PC-9 (cell line): ENCODE data around the gene SLC13A1. TPM values are rescaled to one million over a fixed set of nuclear protein-coding genes. Genes with fewer than 3 reads are reported as not detected.

ENCODE experiments used
- BruUV-seq: library from RNA; stranded (reverse); fragments of 400-500 nt; replicated peaks from 2 replicates; lab custom pipeline; 2021; lab: Mats Ljungman, UMichigan
- CTCF ChIA-PET: fragments of 300-600 bp; sonication (Branson Sonifier 250); formaldehyde crosslinking; loops from one replicate; lab custom pipeline; 2022; ENCODE audit warnings: antibody characterized with exemption; lab: Charles Lee
- POLR2A ChIA-PET: fragments of 300-600 bp; sonication (Branson Sonifier 250); formaldehyde crosslinking; loops from one replicate; lab custom pipeline; 2022; ENCODE audit warnings: antibody characterized with exemption; ENCODE audit not compliant: unreplicated experiment; lab: Charles Lee
- DNase-seq, 2 experiments: peaks; one replicate each; pipeline versions ENCODE4 v3.0.0 to v3.0.0-alpha.2; 2015 to 2022; ENCODE audit warnings: mixed read lengths in 1 of 2
- H2AFZ ChIP-seq: fragments of 200-600 bp; sonication (generic); 2 replicates; pipeline ENCODE4 v1.8.1; 2017; ENCODE audit warnings: antibody characterized with exemption
- H3F3A ChIP-seq: fragments of 200-600 bp; sonication (generic); 2 replicates; pipeline ENCODE4 v1.8.1; 2017; ENCODE audit warnings: antibody characterized with exemption, mild to moderate bottlenecking, low read depth; ENCODE audit not compliant: insufficient read depth
- H3K27ac ChIP-seq: fragments of 200-600 bp; sonication (generic); 2 replicates; pipeline ENCODE4 v1.6.1; 2016; ENCODE audit warnings: mixed run types
- H3K27me3 ChIP-seq: fragments of 200-600 bp; sonication (generic); 2 replicates; pipeline ENCODE4 v1.6.1; 2016; ENCODE audit warnings: low read depth, mixed run types; ENCODE audit not compliant: insufficient read depth
- H3K36me3 ChIP-seq: fragments of 200-600 bp; sonication (generic); 2 replicates; pipeline ENCODE4 v1.6.1; 2016; ENCODE audit warnings: low read depth, mixed run types
- H3K4me1 ChIP-seq: fragments of 200-600 bp; sonication (generic); replicated peaks from 2 replicates; pipeline ENCODE4 v1.6.1; 2016; ENCODE audit warnings: mixed run types; ENCODE audit not compliant: insufficient read depth
- H3K4me2 ChIP-seq: fragments of 200-600 bp; sonication (generic); 2 replicates; pipeline ENCODE4 v1.6.1; 2017; ENCODE audit warnings: mixed run types
- H3K4me3 ChIP-seq: fragments of 200-600 bp; sonication (generic); 2 replicates; pipeline ENCODE4 v1.6.1; 2016; ENCODE audit warnings: mixed run types
- H3K79me2 ChIP-seq: fragments of 200-600 bp; sonication (generic); 2 replicates; pipeline ENCODE4 v1.6.1; 2017; ENCODE audit warnings: low read depth, mixed run types
- H3K9me2 ChIP-seq: fragments of 200-600 bp; sonication (generic); 2 replicates; pipeline ENCODE4 v1.8.1; 2017; ENCODE audit warnings: mild to moderate bottlenecking; ENCODE audit not compliant: insufficient read depth
- H3K9me3 ChIP-seq: fragments of 200-600 bp; sonication (generic); 2 replicates; pipeline ENCODE4 v1.8.1; 2016; ENCODE audit warnings: low read depth; ENCODE audit not compliant: insufficient read depth
- H4K20me1 ChIP-seq: fragments of 200-600 bp; sonication (generic); 2 replicates; pipeline ENCODE4 v1.8.1; 2017; ENCODE audit not compliant: insufficient read depth
- EZH2 ChIP-seq: fragments of 200-600 bp; sonication (generic); IDR thresholded peaks from 2 replicates; pipeline ENCODE4 v1.8.0; 2017; ENCODE audit warnings: antibody characterized with exemption, low read depth
- intact Hi-C: fragments of 100-400 bp; cut with micrococcal nuclease; formaldehyde crosslinking; loops from one replicate; pipeline ENCODE4 v1.10.0; 2022; ENCODE audit not compliant: unreplicated experiment
- total RNA-seq: library from RNA; stranded (reverse); gene quantifications from 2 replicates; pipeline ENCODE4 v1.2.3, GENCODE V29; 2021
- TF ChIP-seq, protein P1 (sequence below): fragments of 200-600 bp; sonication (generic); conservative IDR thresholded peaks from 2 replicates; pipeline ENCODE4 v1.6.1; 2017; ENCODE audit warnings: mixed run types, antibody characterized with exemption, mild to moderate bottlenecking, moderate library complexity

The SLC13A1 gene
- total RNA-seq, 1 experiment from 2014 or later: not detected

DNA sequence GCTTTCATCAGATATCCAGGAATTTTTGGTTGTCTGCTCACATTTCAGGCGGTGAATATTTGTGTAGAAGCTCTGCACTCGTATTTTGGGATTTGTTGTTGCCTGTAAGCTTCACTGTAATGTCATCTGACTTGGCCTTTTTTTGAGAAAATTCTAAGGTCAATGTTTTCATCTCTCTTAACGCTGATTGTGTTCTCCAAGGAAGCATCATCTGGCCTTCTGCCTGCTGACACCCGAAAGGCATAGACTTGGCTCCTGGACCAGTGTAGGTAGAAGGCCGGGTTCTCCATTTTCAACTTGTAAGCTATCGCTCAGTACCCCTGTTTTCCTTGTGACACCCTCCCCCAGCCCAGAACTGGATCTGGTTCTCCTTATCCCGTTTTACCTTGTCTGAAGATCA lies 44.2 kb downstream of the SLC13A1 start:
- no peaks in the 10 kb centered on the region for H3K27me3 ChIP-seq
- peak overlapping the region; percentile 28; the same call in 1 of the 2 replicates for H2AFZ ChIP-seq
- no peaks in the 10 kb centered on the region for H3K9me3 ChIP-seq
- no peaks in the 10 kb centered on the region for H4K20me1 ChIP-seq
- no peak overlapping the region for H3K4me2 ChIP-seq
- no peak overlapping the region for H3K27ac ChIP-seq
- no peak for DNase-seq
- no TSS peak for BruUV-seq
- TF ChIP-seq, protein P1, sequence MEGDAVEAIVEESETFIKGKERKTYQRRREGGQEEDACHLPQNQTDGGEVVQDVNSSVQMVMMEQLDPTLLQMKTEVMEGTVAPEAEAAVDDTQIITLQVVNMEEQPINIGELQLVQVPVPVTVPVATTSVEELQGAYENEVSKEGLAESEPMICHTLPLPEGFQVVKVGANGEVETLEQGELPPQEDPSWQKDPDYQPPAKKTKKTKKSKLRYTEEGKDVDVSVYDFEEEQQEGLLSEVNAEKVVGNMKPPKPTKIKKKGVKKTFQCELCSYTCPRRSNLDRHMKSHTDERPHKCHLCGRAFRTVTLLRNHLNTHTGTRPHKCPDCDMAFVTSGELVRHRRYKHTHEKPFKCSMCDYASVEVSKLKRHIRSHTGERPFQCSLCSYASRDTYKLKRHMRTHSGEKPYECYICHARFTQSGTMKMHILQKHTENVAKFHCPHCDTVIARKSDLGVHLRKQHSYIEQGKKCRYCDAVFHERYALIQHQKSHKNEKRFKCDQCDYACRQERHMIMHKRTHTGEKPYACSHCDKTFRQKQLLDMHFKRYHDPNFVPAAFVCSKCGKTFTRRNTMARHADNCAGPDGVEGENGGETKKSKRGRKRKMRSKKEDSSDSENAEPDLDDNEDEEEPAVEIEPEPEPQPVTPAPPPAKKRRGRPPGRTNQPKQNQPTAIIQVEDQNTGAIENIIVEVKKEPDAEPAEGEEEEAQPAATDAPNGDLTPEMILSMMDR: no peak
- no peak for TF ChIP-seq EZH2
- H3K9me2 ChIP-seq: no peaks in the 10 kb centered on the region
- no peaks in the 10 kb centered on the region for H3K79me2 ChIP-seq
- ChIA-PET CTCF (interaction anchor here (0.9 kb wide), 1 partner anchor 9 kb away, joined by 3 read pairs; no protein-coding TSS in a partner anchor), POLR2A (interaction anchor here (0.6 kb wide), 1 partner anchor 352 kb away, joined by 3 read pairs; no protein-coding TSS in a partner anchor)
- no peaks in the 10 kb centered on the region for H3K36me3 ChIP-seq
- H3F3A ChIP-seq: no peaks in the 10 kb centered on the region
- intact Hi-C loops: loop anchor here (2.0 to 10.0 kb wide), 5 partner anchors 211 to 1141 kb away; partner anchors contain the start of gene IQUB
- H3K4me3 ChIP-seq: no peak overlapping the region
- no peaks in the 10 kb centered on the region for H3K4me1 ChIP-seq

- H3K4me3 ChIP-seq: no peak overlapping the region
- POLR2A ChIA-PET: no interaction called here
- H3K9me3 ChIP-seq: no peaks in the 10 kb centered on the region
- no peaks in the 10 kb centered on the region for H3K4me1 ChIP-seq
- CTCF ChIA-PET: interaction anchor here (0.7 kb wide), 1 partner anchor 351 kb away, joined by 3 read pairs; no protein-coding TSS in a partner anchor
- no peak for TF ChIP-seq EZH2
- TF ChIP-seq, protein P1: peak; percentile 84
- H2AFZ ChIP-seq: no peak overlapping the region
- no peaks in the 10 kb centered on the region for H3K36me3 ChIP-seq
- H3F3A ChIP-seq: no peaks in the 10 kb centered on the region
- no peaks in the 10 kb centered on the region for H3K27me3 ChIP-seq
- intact Hi-C loops: loop anchor here (1.0 to 10.0 kb wide), 8 partner anchors 82 to 1140 kb away; partner anchors contain the start of genes CADPS2 and IQUB
- no peaks in the 10 kb centered on the region for H3K79me2 ChIP-seq
- no peak overlapping the region for H3K27ac ChIP-seq
- no peak overlapping the region for H3K4me2 ChIP-seq
- H4K20me1 ChIP-seq: no peaks in the 10 kb centered on the region
- BruUV-seq: no TSS peak
- H3K9me2 ChIP-seq: no peaks in the 10 kb centered on the region
- DNase-seq: peak; percentile 65 to 73
Observed at GRCh38 chr7:123154231-123154860, 45.4 kb downstream of the SLC13A1 start.

- POLR2A ChIA-PET: no interaction called here
Observed at GRCh38 chr7:123151443-123151842, 48.3 kb downstream of the SLC13A1 start.

More at GRCh38 chr7:123151443-123151842, 48.3 kb downstream of the SLC13A1 start:
- no peaks in the 10 kb centered on the region for H3K9me3 ChIP-seq
- no peak overlapping the region for H2AFZ ChIP-seq
- no peak overlapping the region for H3K4me2 ChIP-seq
- H3K79me2 ChIP-seq: no peaks in the 10 kb centered on the region
- no TSS peak for BruUV-seq
- no peaks in the 10 kb centered on the region for H3K27me3 ChIP-seq
- no peaks in the 10 kb centered on the region for H3K4me1 ChIP-seq
- no peak overlapping the region for H3K27ac ChIP-seq
- H3F3A ChIP-seq: no peaks in the 10 kb centered on the region
- no peak overlapping the region for H3K4me3 ChIP-seq
- no peaks in the 10 kb centered on the region for H3K9me2 ChIP-seq
- H4K20me1 ChIP-seq: no peaks in the 10 kb centered on the region
- no peak for DNase-seq
- CTCF ChIA-PET: no interaction called here
- TF ChIP-seq EZH2: no peak
- TF ChIP-seq, protein P1: no peak
- intact Hi-C loops: loop anchor here (5.0 to 10.0 kb wide), 5 partner anchors 79 to 1137 kb away; partner anchors contain the start of genes CADPS2 and IQUB
- no peaks in the 10 kb centered on the region for H3K36me3 ChIP-seq
